Stimulated activated CD8-positive, alpha-beta memory T cell treated with anti-CD3 and anti-CD28 coated beads, Interleukin-15, amount 100 ng/mL, for 48 hours (primary cell): ENCODE results near the gene PRDM2.
"Not testable (repeated sequence)": the region's sequence is repeated elsewhere in the genome, so short reads cannot be mapped to it uniquely, and the experiment has no call there.

Experiments
- DNase-seq, 2 donors: peaks; one replicate each; pipeline ENCODE4 v3.0.0-alpha.2; 2020; ENCODE audit warnings: low read depth in 2 of 2

PRDM2 gene

DNA sequence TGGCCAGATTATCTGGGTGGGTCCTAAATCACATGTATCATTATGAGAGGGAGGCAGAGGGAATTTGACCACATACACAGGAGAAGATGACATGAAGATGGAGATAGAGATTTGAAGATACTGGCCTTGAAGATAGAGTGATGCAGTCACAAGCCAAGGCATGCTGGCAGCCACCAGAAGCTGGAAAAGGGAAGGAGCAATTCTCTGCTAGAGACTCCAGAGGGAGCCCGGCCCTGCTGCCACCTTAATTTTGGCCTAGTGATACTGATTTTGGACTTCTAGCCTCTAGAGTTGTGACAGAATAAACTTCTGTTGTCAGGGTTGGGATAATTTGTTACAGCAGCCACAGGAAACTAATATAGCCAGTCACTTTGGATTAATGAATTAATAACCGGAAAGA is 2.2 kb upstream of the PRDM2 start:
- DNase-seq = no peak

DNA sequence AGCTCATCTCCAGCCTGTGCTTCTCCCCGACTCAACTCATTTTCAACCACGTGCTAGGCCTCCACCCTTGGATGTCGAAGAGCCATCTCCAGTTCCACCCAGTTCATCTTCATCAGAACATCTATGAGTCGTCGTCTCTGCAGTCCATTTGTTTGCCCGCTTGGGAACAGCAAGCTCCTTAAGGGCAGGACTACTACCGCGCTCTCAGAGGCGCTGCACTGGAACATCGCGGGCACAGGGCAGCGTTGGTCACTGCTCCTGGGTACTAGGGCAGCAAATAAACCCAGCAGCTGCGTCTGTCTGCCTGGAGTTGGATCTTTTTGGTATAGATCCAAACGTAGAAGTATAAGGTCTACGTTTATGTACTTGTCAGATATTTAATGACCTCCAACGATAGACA is 478 bp upstream of the PRDM2 start:
- no peak for DNase-seq

DNA sequence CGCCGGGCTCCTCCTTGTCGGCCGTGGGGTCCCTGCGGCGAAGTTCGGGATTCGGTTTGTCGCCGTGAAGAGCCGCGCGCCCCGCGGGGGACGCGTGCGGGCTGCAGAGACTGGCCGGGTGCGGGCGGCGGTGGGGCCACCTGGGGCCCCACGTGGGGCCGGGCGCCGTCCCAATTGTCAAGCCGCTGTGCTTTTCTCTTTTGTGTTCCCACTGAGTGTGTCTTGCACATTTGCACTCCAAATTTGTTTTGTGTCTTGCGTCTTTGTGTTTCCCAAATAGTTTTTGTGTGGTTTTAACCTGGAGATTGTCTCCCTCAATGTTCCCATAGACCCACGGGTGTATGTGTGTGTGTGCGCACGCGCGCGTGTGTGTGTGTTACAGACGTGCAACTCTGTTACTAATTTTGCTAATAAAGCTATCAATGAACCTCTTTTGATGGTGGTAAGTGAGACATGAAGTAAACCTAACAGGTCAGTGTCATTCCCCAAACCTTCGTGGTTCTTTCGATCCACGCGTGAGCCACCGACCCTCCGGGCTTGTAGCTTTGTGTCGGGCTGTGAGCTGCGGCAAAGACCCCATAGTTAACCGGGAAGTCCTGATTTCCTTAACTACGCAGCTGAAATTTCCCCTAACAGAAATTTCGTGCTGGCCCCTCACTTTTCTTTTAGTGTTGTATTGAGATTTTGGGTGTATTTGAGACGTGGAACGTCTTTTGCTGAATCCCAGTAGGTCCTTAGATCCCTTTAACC is 708 bp downstream of the PRDM2 start:
- peak; percentile 25 to 32 for DNase-seq

DNA sequence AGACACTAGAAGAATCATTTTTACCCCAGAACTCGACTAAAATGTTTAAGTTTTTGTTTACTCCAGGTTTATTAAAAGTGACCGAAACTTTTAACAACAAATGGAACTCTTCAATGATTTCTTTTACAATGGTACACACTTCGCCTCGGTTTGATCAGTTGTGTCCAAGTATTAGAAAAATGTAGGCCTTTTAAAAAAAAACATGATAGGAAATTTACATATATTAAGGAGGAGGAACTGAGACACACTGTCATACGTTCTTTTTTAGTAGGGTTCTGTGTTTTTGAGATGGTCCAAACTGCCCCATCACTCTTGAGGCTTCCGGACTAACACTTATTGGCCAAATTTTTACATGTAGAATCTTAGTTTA is 1.3 kb downstream of the PRDM2 start:
- no peak for DNase-seq

DNA sequence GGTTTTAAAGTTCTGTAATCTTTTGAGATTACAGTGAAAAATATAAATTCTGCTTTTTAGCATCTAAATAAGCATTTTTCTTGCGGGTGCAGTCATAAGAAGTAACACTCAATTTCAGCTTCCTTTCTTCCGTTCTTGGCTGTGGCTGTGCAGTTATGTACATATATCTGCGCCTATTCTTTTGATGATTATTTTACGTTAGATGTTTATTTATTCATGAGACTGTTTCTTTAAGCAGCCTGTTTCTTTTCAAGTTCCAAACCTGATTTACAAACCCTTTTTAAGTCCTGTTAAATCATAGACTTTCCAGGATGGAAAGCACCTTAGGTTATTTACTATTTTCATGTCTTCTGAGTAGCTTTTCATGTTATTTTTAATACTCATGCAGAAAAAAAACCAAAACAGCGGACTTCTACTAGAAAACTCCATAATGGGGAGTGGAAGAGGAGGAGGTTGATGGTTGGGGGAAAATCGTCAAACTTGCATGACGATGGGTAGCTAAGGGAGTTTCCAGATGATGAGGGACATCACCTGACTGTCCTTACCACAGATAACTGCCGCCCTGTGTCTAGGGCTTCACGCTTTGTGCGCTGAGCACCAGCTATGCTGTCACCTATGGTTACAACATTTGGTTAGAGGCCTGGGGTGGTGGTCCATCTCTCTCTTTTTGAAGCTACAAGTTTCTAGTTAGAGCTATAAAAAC is 2.6 kb downstream of the PRDM2 start:
- peak; percentile 38 to 54 for DNase-seq

DNA sequence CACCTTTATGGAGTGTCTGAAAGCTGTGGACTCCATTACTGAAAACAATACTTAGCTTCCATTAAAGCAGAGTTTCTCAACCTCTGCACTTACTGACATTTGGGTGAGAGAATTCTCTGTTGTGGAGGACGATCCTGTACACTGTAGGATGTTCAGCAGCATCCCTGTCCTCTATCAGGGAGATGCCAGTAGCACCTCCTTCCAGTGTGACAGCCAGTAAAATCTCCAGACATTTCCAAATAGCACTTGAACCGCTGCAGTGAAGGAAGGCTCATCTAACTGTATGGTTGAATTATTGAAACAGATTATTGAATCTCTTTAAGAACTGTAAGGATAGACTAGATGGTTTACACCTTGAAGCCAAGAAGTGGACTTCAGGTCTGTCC is 3.1 kb downstream of the PRDM2 start:
- DNase-seq = no peak

DNA sequence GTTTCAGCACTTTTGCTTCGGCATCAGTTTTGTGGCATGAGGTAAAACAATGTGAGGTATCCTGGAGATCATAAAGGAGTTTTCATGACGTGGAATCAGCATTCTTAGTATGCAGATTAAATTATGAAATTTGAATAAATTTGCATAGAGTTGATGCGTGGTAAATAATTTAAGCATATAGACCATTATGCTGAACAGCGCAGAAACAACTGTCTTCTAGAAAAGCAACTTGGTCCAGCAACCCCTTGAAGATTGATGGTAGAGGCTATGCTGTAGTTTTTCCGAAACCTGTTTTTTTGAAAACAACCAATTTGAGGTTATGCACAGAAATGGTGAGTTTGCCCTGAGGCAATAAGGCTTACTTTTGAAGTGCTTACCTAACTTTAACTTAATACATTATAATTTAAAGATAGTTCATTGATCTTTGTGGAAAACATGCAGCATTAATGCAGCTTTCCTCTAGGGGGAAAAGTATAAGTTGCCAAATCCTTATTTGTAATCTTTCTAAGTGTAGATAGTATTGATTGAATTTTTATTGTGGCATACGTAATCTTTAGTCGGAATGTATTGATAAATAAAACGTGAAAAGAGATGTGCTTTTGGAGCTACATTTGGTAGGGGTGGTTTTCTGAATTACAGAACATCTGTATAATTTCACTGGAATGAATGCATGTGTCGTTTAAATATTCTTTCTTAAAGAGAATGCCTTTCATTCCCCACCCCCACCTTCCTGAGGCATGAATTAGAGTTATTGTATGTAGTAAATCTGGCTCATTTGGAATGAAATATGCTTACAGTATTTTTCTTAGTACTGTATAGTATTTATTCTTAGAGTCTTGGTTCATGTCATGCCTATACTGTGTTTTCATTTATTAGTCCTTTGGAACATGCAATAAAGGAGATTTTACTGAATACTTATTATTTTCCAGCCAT is 3.8 kb downstream of the PRDM2 start:
- DNase-seq = no peak

DNA sequence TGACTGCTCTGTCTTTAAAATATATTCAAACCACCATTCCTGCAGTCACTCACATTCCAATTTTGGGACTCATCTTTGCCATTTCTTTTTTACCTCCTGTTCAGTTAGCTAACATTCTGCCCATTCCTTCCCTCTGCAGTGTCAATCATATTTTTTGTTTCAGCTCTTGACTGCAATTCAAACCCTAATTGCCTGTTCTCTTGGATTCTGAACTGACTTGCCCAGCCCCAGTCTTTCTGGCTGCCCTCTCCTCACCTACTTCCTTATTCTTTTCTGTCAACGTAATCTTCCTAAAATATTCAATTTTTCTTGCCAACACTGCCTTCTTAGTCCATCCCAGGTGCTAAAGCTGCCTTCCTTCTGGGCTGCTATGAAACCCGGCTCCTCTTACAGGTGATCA is 6.1 kb downstream of the PRDM2 start:
- no peak for DNase-seq

DNA sequence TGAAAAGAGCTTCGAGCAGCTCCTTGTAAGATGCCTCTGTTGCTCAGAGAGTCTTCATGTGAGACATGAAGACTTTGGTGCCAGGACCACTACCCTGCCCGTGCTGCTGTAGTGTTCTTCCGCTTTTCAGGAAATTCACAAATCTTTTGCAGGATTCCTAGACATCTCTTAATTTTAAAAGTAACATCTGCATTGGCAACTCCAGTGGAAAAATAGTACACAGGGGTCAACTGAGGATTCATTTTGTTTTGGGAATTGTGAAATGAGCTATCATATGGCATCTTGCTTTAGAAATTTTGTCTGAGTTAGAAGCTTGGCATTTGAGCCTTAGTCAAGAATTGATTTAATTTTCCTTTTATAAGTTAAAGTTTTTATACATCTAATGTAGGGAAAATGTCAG is 7.2 kb downstream of the PRDM2 start:
- no peak for DNase-seq

DNA sequence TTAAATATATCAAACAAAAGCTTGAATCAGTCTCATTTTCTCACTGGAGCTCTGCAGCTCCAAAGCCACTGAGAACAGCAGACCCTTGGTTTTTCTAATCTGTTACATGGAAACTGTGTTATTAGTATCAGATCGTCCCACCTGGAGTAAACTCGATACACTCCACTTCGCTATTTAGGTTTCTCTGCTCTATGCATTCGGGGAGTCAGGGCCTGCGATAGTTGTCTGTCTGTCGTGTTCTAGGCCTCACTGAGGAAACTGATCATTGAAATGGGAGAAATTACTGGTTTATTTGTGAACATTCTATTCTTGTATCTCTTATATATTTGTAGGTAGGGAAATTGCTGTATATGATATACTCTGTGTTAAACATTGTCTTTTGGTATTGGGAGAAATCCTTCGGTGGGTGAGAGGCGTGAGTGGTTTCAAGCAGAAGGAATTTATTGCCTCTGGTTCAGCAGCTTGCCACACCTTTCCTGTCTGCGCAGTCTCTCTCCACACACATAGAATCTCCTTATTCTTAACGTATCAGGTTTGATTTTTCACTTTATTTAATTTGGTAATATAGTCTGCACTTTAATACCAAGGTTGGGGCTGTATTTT is 8.5 kb downstream of the PRDM2 start:
- no peak for DNase-seq

DNA sequence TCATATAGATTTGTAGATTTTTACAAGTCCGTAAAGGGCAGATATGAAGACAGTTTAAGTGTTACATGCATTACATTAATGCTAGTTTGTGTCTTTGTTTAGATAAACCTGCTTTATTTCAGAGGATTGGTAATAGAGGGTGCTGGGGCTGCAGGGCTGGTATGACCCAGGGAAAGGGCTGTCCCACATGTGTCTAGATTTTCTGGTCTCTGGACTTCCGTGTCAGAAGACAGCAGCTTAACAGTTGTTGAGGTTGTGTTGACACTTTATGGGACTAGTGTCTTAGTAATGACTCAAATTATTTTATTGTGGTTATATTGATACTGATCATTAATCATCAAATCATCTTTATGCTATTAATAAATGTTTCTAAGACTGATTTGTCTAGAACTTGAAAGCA is 10.1 kb downstream of the PRDM2 start:
- DNase-seq = no peak

DNA sequence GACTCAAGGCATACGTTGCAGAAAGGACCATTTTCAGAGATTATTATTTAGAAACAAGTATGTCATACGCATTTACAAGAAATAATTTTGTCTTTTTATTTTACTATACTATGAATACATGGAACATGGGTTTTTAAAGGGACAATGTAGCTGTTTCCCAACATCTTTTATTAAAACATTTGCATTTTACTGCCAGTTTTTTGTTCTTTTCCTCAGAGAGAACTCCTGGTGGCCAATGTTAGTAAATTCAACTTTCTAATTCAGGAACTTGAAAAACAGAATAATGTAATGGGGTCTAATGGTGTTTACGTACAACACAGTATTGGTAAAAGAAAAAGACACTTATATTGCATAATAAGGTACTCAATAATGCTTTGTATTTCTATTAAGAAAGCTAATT is 14.9 kb downstream of the PRDM2 start:
- no peak for DNase-seq

DNA sequence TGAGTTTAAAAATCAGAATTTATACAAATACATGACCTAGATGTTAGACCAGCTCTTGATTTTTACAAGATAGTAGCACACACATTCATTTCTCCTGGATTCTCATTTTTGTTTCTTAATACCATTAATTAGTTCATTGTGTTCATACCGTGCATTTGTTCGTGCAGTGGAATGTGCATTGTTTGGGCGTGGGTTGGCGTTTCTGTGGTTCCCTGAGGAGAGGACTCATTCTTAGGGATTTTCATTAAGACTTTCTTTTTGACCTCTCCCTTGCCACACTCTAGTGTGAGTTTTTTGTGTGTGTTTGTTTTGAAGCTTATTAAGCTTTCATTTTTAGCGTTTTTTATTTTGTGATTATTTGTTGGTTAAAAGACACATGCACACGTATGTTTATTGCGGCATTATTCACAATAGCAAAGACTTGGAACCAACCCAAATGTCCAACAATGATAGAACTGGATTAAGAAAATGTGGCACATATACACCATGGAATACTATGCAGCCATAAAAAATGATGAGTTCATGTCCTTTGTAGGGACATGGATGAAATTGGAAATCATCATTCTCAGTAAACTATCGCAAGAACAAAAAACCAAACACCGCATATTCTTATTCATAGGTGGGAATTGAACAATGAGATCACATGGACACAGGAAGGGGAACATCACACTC is 15.8 kb downstream of the PRDM2 start:
- not testable (repeated sequence) for DNase-seq

DNA sequence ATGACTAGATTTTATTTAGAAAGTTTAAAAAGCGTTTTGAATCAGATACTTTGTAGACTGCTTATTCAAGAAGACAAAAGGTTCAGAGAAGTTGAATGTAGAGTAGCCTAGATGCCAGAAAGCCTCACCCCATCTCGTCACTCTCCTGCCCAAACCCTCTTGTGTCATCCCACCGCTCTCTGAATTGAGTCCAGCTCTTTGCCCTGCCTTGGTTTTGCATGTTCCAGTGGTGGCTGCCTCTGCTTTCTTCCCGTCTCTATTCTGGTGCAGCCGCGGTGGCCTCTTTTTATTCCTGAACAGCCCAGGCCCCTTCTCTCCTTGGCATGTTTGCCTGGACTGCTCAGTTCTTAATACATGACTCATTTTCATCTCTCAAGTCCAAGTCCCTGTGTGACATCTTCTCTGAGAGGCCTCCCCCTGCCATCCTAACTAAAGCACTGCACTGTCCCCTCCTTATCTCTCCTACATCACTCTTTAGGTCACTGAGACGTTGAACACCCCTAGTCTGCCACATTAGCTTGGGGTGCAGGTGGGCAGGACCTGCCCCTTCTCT is 22.9 kb downstream of the PRDM2 start:
- no peak for DNase-seq

DNA sequence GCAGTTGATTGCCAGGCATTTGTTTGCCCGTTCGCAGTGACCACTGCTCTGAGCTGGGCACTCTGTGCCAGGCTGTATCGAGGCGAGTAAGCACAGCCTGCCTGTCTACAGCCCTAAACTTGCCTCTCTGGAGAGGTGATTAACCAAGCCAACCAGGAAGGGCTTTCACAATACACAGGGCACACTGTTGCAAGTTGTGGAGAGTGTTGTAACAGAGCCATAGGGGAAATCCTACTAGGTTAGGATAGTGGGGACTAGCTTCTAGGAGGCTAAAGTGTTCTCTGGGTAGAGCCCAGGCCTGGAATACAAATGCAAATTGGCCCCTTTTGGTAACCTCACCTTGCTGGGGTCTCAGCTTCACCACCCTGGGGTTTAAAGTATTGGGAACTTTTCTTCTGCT is 23.8 kb downstream of the PRDM2 start:
- DNase-seq = no peak

DNA sequence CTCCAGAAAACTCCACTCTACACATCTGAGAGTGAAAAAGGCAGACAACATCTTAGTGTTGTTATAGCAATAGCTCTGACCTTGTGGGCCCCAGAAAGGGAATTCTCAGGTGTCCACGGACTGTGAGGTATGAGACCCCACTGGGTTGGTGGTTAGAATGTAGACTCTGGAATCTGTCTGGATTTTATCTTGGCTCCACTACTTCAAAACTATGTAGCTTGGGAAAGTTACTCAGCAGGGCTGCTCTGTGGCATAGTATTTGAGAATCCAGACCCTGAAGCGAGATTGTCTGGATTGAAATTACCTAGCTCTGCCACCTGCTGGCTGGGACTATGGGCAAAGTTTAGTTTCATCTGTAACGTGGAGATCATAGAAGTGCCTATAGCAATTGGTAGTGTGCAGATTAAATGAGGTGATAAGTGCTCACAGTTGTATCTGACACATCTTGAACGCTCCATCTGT is 25.8 kb downstream of the PRDM2 start:
- no peak for DNase-seq

DNA sequence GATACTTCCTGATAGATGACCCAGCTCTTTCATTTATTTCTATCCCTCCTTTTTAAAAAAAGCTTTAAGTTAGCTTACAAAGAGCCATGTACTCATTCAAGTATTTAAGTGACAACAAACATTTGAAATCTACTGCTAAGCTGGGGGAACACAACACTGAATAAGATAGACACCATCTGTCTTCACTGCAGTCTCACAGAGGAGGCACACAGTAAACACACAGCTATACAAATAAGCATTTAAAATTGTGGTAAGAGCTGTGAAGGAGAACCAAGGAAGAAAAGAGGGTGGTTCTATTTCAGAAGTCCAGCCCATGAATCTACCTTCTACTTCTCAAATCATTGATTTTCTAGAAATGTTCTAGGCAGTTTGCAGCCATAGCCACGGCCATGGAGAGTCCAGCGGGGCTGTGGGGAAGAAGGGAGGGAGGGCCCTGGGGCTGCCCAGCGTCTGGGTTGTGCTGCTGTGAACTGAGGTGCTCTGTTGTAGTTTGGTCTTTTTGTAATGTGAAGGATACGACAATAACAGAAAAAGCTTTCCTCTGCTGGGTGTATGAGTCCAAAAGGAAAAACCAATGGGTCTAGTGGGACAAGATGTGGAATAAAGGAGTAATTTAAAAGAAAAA is 28.2 kb downstream of the PRDM2 start:
- no peak for DNase-seq

DNA sequence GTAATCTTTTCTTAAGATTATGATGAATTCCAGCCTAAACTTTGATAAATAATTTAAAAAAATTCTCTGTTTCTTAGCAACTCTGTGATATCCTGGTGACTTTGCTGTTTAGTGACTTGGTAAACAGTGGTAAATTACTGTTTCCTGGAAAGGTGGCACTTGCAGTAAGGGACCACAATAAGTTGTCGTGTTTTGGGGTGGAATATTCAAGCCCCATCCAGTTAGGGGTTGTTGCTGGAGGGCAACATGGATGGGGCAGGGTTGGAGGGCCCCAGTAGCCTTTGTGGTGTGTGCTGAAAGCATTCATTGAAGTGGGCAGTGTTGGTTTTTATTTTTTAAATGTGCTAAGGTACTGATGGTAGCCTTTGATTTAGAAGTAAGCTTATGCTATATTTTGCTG is 30.3 kb downstream of the PRDM2 start:
- DNase-seq = no peak

DNA sequence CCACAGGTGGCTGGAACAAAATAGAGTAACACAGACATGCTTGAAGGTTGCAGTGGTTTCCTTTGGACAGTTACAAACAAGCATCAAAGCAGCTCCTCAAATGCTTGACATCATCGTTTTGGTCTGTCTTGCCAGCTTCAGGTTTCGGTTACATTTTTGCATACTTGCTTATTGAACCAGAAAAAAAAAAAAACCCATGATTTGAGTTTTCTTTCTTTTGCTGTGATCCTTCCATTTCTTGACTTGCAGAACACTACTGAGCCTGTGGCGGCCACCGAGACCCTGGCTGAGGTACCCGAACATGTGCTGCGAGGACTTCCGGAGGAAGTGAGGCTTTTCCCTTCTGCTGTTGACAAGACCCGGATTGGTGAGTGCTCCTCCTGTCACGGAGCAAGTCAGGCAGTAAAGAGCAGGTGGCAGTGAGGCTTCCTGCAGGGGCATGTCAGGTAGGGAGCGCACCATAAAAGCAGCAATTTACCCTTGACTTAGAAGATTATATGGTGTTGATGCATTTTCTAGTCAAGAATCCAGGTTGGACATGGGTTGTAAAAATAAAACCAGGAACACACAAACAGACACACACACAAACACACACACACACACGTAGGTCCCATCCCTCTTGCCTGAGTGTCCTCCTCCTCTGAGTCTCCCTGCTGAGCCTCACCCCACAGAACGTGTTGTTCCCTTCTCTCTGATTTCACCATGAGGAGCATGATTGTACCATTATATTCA is 30.9 kb downstream of the PRDM2 start:
- DNase-seq = peak; percentile 71 to 75

DNA sequence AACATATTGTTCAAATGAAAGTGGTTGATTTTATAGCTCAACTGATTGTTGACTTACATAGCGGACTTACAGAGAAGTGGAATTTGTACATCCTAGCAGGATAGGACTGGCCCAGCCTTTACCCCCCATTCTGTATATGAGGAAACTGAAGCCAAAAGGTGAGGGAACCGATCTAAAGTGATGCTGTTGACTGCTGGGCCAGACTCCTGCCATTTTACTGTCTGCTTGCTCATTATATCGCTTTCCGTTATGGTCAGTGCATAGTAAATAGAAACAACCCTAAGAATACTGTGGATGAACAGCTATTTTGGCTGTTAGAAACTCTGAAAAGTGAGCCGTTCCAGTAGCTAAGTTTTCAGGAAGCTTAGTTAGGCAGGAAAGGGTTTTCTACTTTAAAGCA is 31.9 kb downstream of the PRDM2 start:
- no peak for DNase-seq
